A549 (cell line): ENCODE results near the gene GPR15LG. TPM values are rescaled to one million over a fixed set of nuclear protein-coding genes. Genes with fewer than 3 reads are reported as not detected.

Experiments
- ATAC-seq, 2 experiments: fragments of 200-7000 bp in 1 of 2; fragments of >200 bp in 1 of 2; cut with Nextera tagmentation in 1 of 2; cut with Tn5 transposase in 1 of 2; 3 replicates each; pipeline versions ENCODE4 v1.8.0 to v1.9.1; 2018 to 2020; ENCODE audit warnings: mild to moderate bottlenecking in 1 of 2, moderate library complexity in 1 of 2
- CTCF ChIA-PET: fragments of 300-600 bp; sonication (Branson Sonifier 250); formaldehyde crosslinking; extraction: SDS; loops from one replicate; lab custom pipeline; 2021; ENCODE audit warnings: antibody characterized with exemption, inconsistent platforms; lab: Yijun Ruan, JAX
- POLR2A ChIA-PET: fragments of 350-600 bp; formaldehyde crosslinking; extraction: SDS; loops from one replicate; lab custom pipeline; 2021; ENCODE audit warnings: antibody characterized with exemption, inconsistent platforms; lab: Yijun Ruan, JAX
- DNase-seq, 2 experiments: peaks; one replicate each; pipeline versions ENCODE4 v3.0.0 to v3.0.0-alpha.2; 2011 to 2016; ENCODE audit warnings: low read depth in 1 of 2, low spot score in 1 of 2
- FAIRE-seq: peaks from 2 replicates; lab custom pipeline; 2011; peaks lifted over from hg19 to GRCh38; lab: Jason Lieb, UNC
- H3K27ac ChIP-seq, 2 experiments: fragments of >200 bp; sonication (Bioruptor Twin); formaldehyde crosslinking; 3 replicates each; pipeline ENCODE4 v1.5.1; 2016 to 2017
- H3K4me1 ChIP-seq: fragments of >200 bp; sonication (Bioruptor Twin); formaldehyde crosslinking; 3 replicates; pipeline ENCODE4 v1.6.1; 2016
- H3K4me2 ChIP-seq: fragments of >200 bp; sonication (Bioruptor Twin); formaldehyde crosslinking; 3 replicates; pipeline ENCODE4 v1.6.1; 2016
- H3K4me3 ChIP-seq: fragments of >200 bp; sonication (Bioruptor Twin); formaldehyde crosslinking; 3 replicates; pipeline ENCODE4 v1.5.1; 2016
- H3K9me3 ChIP-seq: fragments of >200 bp; sonication (Bioruptor Twin); formaldehyde crosslinking; 3 replicates; pipeline ENCODE4 v1.6.1; 2016
- CBX2 ChIP-seq: fragments of 200-600 bp; sonication (generic); IDR thresholded peaks from 2 replicates; pipeline ENCODE4 v1.6.1; 2016; ENCODE audit warnings: low read depth, mild to moderate bottlenecking, borderline replicate concordance
- CBX8 ChIP-seq: fragments of 200-600 bp; sonication (generic); IDR thresholded peaks from 2 replicates; pipeline ENCODE4 v1.6.1; 2016
- CEBPB ChIP-seq, 2 experiments: fragments of >200 bp in 1 of 2; sonication (Bioruptor Twin) in 1 of 2; formaldehyde crosslinking in 1 of 2; IDR thresholded peaks; 2 replicates each; pipeline ENCODE4 v1.6.1; 2012 to 2016
- CHD4 ChIP-seq: fragments of 200-600 bp; sonication (generic); IDR thresholded peaks from 2 replicates; pipeline ENCODE4 v1.6.1; 2016; ENCODE audit warnings: antibody characterized with exemption, mild to moderate bottlenecking, borderline replicate concordance
- EHMT2 ChIP-seq: fragments of 200-600 bp; sonication (generic); IDR thresholded peaks from 2 replicates; pipeline ENCODE4 v1.6.1; 2016; ENCODE audit warnings: antibody characterized with exemption, low read depth, mild to moderate bottlenecking, moderate library complexity
- EP300 ChIP-seq, 2 experiments: fragments of >200 bp; sonication (Bioruptor Twin); formaldehyde crosslinking; IDR thresholded peaks; 2 replicates in 1 of 2; 3 replicates in 1 of 2; pipeline ENCODE4 v1.6.1; 2016 to 2017
- FOSB ChIP-seq: fragments of 250-450 bp; sonication (Bioruptor Pico); IDR thresholded peaks from 2 replicates; pipeline ENCODE4 v1.5.0; 2020; ENCODE audit warnings: mild to moderate bottlenecking, moderate library complexity
- FOXS1 ChIP-seq: fragments of 250-450 bp; sonication (Bioruptor Pico); IDR thresholded peaks from 2 replicates; pipeline ENCODE4 v1.5.0; 2020; ENCODE audit warnings: mild to moderate bottlenecking, moderate library complexity
- GATA3 ChIP-seq: IDR thresholded peaks from 2 replicates; pipeline ENCODE4 v1.6.1; 2012; ENCODE audit warnings: borderline replicate concordance
- HOXA7 ChIP-seq: fragments of 250-450 bp; sonication (Bioruptor Pico); IDR thresholded peaks from 2 replicates; pipeline ENCODE4 v1.5.0; 2020; ENCODE audit warnings: mild to moderate bottlenecking, moderate library complexity
- HOXB13 ChIP-seq: fragments of 250-450 bp; sonication (Bioruptor Pico); IDR thresholded peaks from 2 replicates; pipeline ENCODE4 v1.5.0; 2020; ENCODE audit warnings: low read depth, mild to moderate bottlenecking, moderate library complexity
- JUN ChIP-seq, 2 experiments: fragments of >200 bp; sonication (Bioruptor Twin); formaldehyde crosslinking; IDR thresholded peaks; 2 replicates in 1 of 2; 3 replicates in 1 of 2; pipeline ENCODE4 v1.6.1; 2016 to 2017
- JUNB ChIP-seq: fragments of >200 bp; sonication (Bioruptor Twin); formaldehyde crosslinking; IDR thresholded peaks from 2 replicates; pipeline ENCODE4 v1.6.1; 2016
- KDM5A ChIP-seq: fragments of 200-600 bp; sonication (generic); IDR thresholded peaks from 2 replicates; pipeline ENCODE4 v1.6.1; 2016; ENCODE audit warnings: antibody characterized with exemption, mild to moderate bottlenecking
- MAFK ChIP-seq: fragments of 450-650 bp; IDR thresholded peaks from 2 replicates; pipeline ENCODE4 v1.6.1; 2014; ENCODE audit not compliant: partially characterized antibody
- PHF8 ChIP-seq: fragments of 200-600 bp; sonication (generic); IDR thresholded peaks from 2 replicates; pipeline ENCODE4 v1.6.1; 2016; ENCODE audit warnings: low read depth, mild to moderate bottlenecking, antibody characterized with exemption, moderate library complexity, borderline replicate concordance
- POLR2A ChIP-seq: IDR thresholded peaks from 2 replicates; pipeline ENCODE4 v1.6.1; 2012; ENCODE audit warnings: mild to moderate bottlenecking, low read length
- POLR2AphosphoS2 ChIP-seq: conservative IDR thresholded peaks from 2 replicates; pipeline ENCODE4 v1.6.1; 2012; ENCODE audit warnings: low read length, improper control_type of control experiment, inconsistent platforms
- RAD21 ChIP-seq, 2 experiments: fragments of >200 bp in 1 of 2; sonication (Bioruptor Twin) in 1 of 2; formaldehyde crosslinking in 1 of 2; IDR thresholded peaks in 1 of 2; conservative IDR thresholded peaks in 1 of 2; 2 replicates in 1 of 2; 3 replicates in 1 of 2; pipeline ENCODE4 v1.6.1; 2012 to 2018; ENCODE audit warnings: inconsistent platforms in 1 of 2
- RCOR1 ChIP-seq: fragments of 150-350 bp; IDR thresholded peaks from 2 replicates; pipeline ENCODE4 v1.6.1; 2014; ENCODE audit warnings: antibody characterized with exemption, low read length, low read depth
- RFX5 ChIP-seq: fragments of 450-650 bp; IDR thresholded peaks from 2 replicates; pipeline ENCODE4 v1.7.1; 2014; ENCODE audit warnings: antibody characterized with exemption, mild to moderate bottlenecking, moderate library complexity
- SREBF2 ChIP-seq: fragments of 450-650 bp; IDR thresholded peaks from 2 replicates; pipeline ENCODE4 v1.6.1; 2014; ENCODE audit warnings: mild to moderate bottlenecking, moderate library complexity
- TFCP2L1 ChIP-seq: fragments of 250-450 bp; sonication (Bioruptor Pico); IDR thresholded peaks from 2 replicates; pipeline ENCODE4 v1.5.0; 2021; ENCODE audit warnings: mild to moderate bottlenecking
- ZC3H11A ChIP-seq: fragments of 450-650 bp; IDR thresholded peaks from 2 replicates; pipeline ENCODE4 v1.6.1; 2014; ENCODE audit warnings: antibody characterized with exemption, mild to moderate bottlenecking
- ZFP36 ChIP-seq: fragments of 450-650 bp; IDR thresholded peaks from 2 replicates; pipeline ENCODE4 v1.6.1; 2014; ENCODE audit warnings: borderline replicate concordance; ENCODE audit not compliant: partially characterized antibody
- ZSCAN20 ChIP-seq: fragments of 250-450 bp; sonication (Bioruptor Pico); IDR thresholded peaks from 2 replicates; pipeline ENCODE4 v1.8.0; 2022; ENCODE audit warnings: mild to moderate bottlenecking, moderate library complexity
- WGBS: methylation state at CpG from one replicate; pipeline ENCODE4 v1.1.6; 2017; ENCODE audit errors: missing lambda C conversion rate; 5-methylcytosine and 5-hydroxymethylcytosine counted together
- polyA plus RNA-seq, 4 experiments: library from polyadenylated mRNA; depleted of rRNA in 3 of 4; stranded (reverse); fragments of >200 nt; fragmentation: RNase III in 1 of 4; extraction: RNeasy Plus Mini Kit Qiagen cat#74134 plus additional on column Dnase treatment in 1 of 4; gene quantifications; 2 replicates in 3 of 4; 3 replicates in 1 of 4; pipeline ENCODE4 v1.2.3, GENCODE V29; 2011 to 2017
- TF ChIP-seq, protein P1 (sequence below): fragments of >200 bp; sonication (Bioruptor Twin); formaldehyde crosslinking; IDR thresholded peaks from 2 replicates; pipeline ENCODE4 v1.6.1; 2016
- TF ChIP-seq, protein P2 (sequence below): fragments of 450-650 bp; IDR thresholded peaks from 2 replicates; pipeline ENCODE4 v1.6.1; 2014; ENCODE audit warnings: antibody characterized with exemption
- TF ChIP-seq, protein P3 (sequence below): fragments of 250-450 bp; sonication (Bioruptor Pico); IDR thresholded peaks from 2 replicates; pipeline ENCODE4 v1.5.0; 2020; ENCODE audit warnings: low read depth, mild to moderate bottlenecking, moderate library complexity
- TF ChIP-seq, protein P4 (sequence below): fragments of >200 bp; sonication (Bioruptor Twin); formaldehyde crosslinking; IDR thresholded peaks from 3 replicates; pipeline ENCODE4 v1.5.1; 2016

GPR15LG gene
- polyA plus RNA-seq, 2 of the 4 experiments (the other 2 are of a cell fraction) = not detected

DNA sequence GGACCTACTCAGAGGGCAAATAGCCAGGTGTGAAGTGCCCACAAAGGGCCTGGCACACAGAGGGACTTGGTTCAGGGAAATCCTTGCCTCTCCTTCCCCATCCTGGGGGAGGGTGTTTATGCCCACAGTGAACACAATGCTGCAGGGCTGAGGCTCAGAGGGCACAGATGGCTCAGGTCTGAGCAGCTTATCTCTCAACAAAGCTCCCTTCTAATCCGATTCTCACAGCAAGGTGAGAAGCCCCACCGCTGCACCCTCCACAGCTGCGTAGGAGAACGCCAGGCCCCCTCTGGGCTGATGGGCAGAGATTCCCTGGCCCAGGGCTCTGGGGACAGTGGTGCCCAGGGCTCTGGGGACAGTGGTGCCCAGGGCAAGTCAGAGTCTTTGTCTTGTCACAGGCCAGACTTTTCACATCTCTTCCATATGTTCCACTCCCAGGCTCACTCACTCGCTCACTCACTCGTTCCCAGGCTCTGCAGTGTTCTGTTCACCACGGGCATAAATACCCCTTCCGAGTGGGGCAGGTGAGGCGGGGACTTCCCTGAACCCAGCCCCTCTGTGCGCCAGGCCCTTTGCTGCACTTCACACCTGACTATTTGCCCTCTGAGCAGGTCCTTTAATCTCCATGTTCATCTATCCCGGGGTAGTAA is 12.1 kb downstream of the GPR15LG start:
- ATAC-seq = no peak
- DNase-seq = no peak
- FAIRE-seq = no peak
- H3K4me3 ChIP-seq = no peak overlapping the region
- POLR2A ChIA-PET = no interaction called here
- 37% methylated on average over 11 of the region's 11 CpGs for WGBS
- CTCF ChIA-PET = interaction anchor here (1.5 kb wide), 1 partner anchor 9 kb away, joined by 5 read pairs; the partner anchor contains the start of gene CDHR1
- no peaks in the 10 kb centered on the region for H3K9me3 ChIP-seq
- H3K4me2 ChIP-seq = no peak overlapping the region
- no peaks in the 10 kb centered on the region for H3K4me1 ChIP-seq
- TF ChIP-seq CBX8 = no peak
- no peak for TF ChIP-seq EHMT2
- TF ChIP-seq CEBPB (IDR thresholded peaks at IDR 0.05) = no peak
- no peak for TF ChIP-seq TFCP2L1 (CRISPR knock-in tag)
- no peak for TF ChIP-seq RCOR1
- TF ChIP-seq KDM5A = no peak
- TF ChIP-seq FOSB (CRISPR knock-in tag) = no peak
- TF ChIP-seq, protein P1, sequence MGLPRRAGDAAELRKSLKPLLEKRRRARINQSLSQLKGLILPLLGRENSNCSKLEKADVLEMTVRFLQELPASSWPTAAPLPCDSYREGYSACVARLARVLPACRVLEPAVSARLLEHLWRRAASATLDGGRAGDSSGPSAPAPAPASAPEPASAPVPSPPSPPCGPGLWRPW = no peak
- no peak for TF ChIP-seq RAD21 (conservative IDR thresholded peaks at IDR 0.05 in 1 of 2, IDR thresholded peaks at IDR 0.05 in 1 of 2)
- no peak for TF ChIP-seq POLR2AphosphoS2
- no peak for TF ChIP-seq JUN (IDR thresholded peaks at IDR 0.05)
- no peak for TF ChIP-seq JUNB
- TF ChIP-seq, protein P2, sequence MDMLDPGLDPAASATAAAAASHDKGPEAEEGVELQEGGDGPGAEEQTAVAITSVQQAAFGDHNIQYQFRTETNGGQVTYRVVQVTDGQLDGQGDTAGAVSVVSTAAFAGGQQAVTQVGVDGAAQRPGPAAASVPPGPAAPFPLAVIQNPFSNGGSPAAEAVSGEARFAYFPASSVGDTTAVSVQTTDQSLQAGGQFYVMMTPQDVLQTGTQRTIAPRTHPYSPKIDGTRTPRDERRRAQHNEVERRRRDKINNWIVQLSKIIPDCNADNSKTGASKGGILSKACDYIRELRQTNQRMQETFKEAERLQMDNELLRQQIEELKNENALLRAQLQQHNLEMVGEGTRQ = no peak
- TF ChIP-seq EP300 (IDR thresholded peaks at IDR 0.05) = no peak
- no peak for TF ChIP-seq FOXS1 (CRISPR knock-in tag)
- no peak for TF ChIP-seq RFX5
- no peak for TF ChIP-seq MAFK
- TF ChIP-seq ZSCAN20 = no peak
- TF ChIP-seq, all 56 proteins: peak for 0
- H3K27ac ChIP-seq = no peak overlapping the region

DNA sequence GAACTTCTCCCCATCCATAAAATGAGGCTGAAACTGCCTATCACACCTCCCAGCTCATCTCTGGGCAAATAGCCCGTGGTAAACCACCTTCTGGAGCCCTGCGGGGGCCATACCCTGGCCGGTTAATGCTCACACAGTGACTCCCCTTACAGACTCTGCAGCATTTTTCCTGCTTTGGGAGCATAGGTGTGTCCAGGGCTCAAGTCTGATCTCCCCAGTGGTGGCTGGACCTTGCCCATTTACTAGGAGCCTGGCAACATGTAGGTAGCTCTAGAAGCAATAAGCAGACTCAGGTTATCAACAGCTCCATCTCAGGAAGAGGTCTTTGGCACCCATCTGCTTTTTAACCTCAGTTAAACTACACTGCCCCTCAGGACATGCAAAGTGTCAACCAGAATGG is 15.2 kb downstream of the GPR15LG start:
- no peak for DNase-seq
- no peak for ATAC-seq
- H3K4me3 ChIP-seq = no peak overlapping the region
- TF ChIP-seq POLR2A = no peak
- TF ChIP-seq HOXA7 (CRISPR knock-in tag) = no peak
- TF ChIP-seq PHF8 = no peak
- TF ChIP-seq GATA3 = no peak
- TF ChIP-seq, protein P3, sequence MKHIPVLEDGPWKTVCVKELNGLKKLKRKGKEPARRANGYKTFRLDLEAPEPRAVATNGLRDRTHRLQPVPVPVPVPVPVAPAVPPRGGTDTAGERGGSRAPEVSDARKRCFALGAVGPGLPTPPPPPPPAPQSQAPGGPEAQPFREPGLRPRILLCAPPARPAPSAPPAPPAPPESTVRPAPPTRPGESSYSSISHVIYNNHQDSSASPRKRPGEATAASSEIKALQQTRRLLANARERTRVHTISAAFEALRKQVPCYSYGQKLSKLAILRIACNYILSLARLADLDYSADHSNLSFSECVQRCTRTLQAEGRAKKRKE = no peak
- TF ChIP-seq, protein P4, sequence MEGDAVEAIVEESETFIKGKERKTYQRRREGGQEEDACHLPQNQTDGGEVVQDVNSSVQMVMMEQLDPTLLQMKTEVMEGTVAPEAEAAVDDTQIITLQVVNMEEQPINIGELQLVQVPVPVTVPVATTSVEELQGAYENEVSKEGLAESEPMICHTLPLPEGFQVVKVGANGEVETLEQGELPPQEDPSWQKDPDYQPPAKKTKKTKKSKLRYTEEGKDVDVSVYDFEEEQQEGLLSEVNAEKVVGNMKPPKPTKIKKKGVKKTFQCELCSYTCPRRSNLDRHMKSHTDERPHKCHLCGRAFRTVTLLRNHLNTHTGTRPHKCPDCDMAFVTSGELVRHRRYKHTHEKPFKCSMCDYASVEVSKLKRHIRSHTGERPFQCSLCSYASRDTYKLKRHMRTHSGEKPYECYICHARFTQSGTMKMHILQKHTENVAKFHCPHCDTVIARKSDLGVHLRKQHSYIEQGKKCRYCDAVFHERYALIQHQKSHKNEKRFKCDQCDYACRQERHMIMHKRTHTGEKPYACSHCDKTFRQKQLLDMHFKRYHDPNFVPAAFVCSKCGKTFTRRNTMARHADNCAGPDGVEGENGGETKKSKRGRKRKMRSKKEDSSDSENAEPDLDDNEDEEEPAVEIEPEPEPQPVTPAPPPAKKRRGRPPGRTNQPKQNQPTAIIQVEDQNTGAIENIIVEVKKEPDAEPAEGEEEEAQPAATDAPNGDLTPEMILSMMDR = no peak
- no peak for TF ChIP-seq CBX2
- TF ChIP-seq, protein P2 = no peak
- TF ChIP-seq, protein P1 = no peak
- no peak for TF ChIP-seq SREBF2
- TF ChIP-seq ZFP36 = no peak
- no peak for TF ChIP-seq ZC3H11A
- no peak for TF ChIP-seq TFCP2L1 (CRISPR knock-in tag)
- TF ChIP-seq FOXS1 (CRISPR knock-in tag) = no peak
- TF ChIP-seq JUN (IDR thresholded peaks at IDR 0.05) = no peak
- TF ChIP-seq FOSB (CRISPR knock-in tag) = no peak
- no peak for TF ChIP-seq HOXB13
- no peak for TF ChIP-seq EP300 (IDR thresholded peaks at IDR 0.05)
- no peak for TF ChIP-seq CHD4
- ChIA-PET CTCF (interaction anchor here (0.9 to 1.0 kb wide), 2 partner anchors 17 to 76 kb away, joined by 3 read pairs; no protein-coding TSS in a partner anchor), POLR2A (no interaction called here)
- H3K9me3 ChIP-seq = no peaks in the 10 kb centered on the region
- H3K4me2 ChIP-seq = no peak overlapping the region
- no peaks in the 10 kb centered on the region for H3K4me1 ChIP-seq
- H3K27ac ChIP-seq = no peak overlapping the region
- FAIRE-seq = no peak
- WGBS = 26% methylated on average over 3 of the region's 3 CpGs
